Astrocyte (in vitro differentiated cells and primary cell): Measurements from ENCODE around the gene PKMYT1. TPM values are rescaled to one million over a fixed set of nuclear protein-coding genes. Genes with fewer than 3 reads are reported as not detected.
"Not testable (repeated sequence)": the region's sequence is repeated elsewhere in the genome, so short reads cannot be mapped to it uniquely, and the experiment has no call there.

Experiments used
- DNase-seq: peaks from one replicate; pipeline ENCODE4 v3.0.0-alpha.2; 2010; ENCODE audit warnings: low read depth
- FAIRE-seq: peaks from 2 replicates; lab custom pipeline; 2011; peaks lifted over from hg19 to GRCh38; lab: Jason Lieb, UNC
- H2AFZ ChIP-seq: 2 replicates; pipeline ENCODE4 v1.6.0; 2012; ENCODE audit warnings: low read depth, low read length, inconsistent platforms
- H3K27ac ChIP-seq: 2 replicates; pipeline ENCODE4 v1.5.1; 2011; ENCODE audit warnings: low read depth, low read length, inconsistent platforms
- H3K27me3 ChIP-seq: 2 replicates; pipeline ENCODE4 v1.6.0; 2011; ENCODE audit warnings: low read length, inconsistent platforms; ENCODE audit not compliant: insufficient read depth
- H3K36me3 ChIP-seq: 2 replicates; pipeline ENCODE4 v1.5.1; 2011; ENCODE audit warnings: low read length, inconsistent platforms; ENCODE audit not compliant: insufficient read depth
- H3K4me1 ChIP-seq: 2 replicates; pipeline ENCODE4 v1.5.1; 2011; ENCODE audit warnings: low read length, inconsistent platforms; ENCODE audit not compliant: insufficient read depth
- H3K4me2 ChIP-seq: 2 replicates; pipeline ENCODE4 v1.6.0; 2012; ENCODE audit warnings: low read length, inconsistent platforms
- H3K4me3 ChIP-seq: 2 replicates; pipeline ENCODE4 v1.5.1; 2011; ENCODE audit warnings: low read depth, mild to moderate bottlenecking, low read length, inconsistent platforms; ENCODE audit not compliant: insufficient read depth
- H3K79me2 ChIP-seq: 2 replicates; pipeline ENCODE4 v1.6.0; 2012; ENCODE audit warnings: mild to moderate bottlenecking, low read length, inconsistent platforms; ENCODE audit not compliant: insufficient read depth
- H3K9ac ChIP-seq: 2 replicates; pipeline ENCODE4 v1.6.0; 2012; ENCODE audit warnings: mild to moderate bottlenecking, low read length, inconsistent platforms
- H3K9me3 ChIP-seq: 2 replicates; pipeline ENCODE4 v1.5.1; 2012; ENCODE audit warnings: low read depth, mild to moderate bottlenecking, low read length, inconsistent platforms; ENCODE audit not compliant: insufficient read depth
- H4K20me1 ChIP-seq: 2 replicates; pipeline ENCODE4 v1.6.0; 2012; ENCODE audit warnings: low read length, inconsistent platforms; ENCODE audit not compliant: insufficient read depth
- H3K27ac Mint-ChIP-seq: one replicate; pipeline ENCODE4 v1.8.0; 2021; ENCODE audit warnings: mild to moderate bottlenecking, mixed read lengths; ENCODE audit not compliant: unreplicated experiment
- H3K27me3 Mint-ChIP-seq: one replicate; pipeline ENCODE4 v1.8.0; 2021; ENCODE audit warnings: low read depth, mixed read lengths; ENCODE audit not compliant: unreplicated experiment
- H3K36me3 Mint-ChIP-seq: one replicate; pipeline ENCODE4 v1.8.0; 2021; ENCODE audit warnings: low read depth, mixed read lengths; ENCODE audit not compliant: unreplicated experiment
- H3K4me1 Mint-ChIP-seq: one replicate; pipeline ENCODE4 v1.8.0; 2021; ENCODE audit warnings: low read depth, mixed read lengths; ENCODE audit not compliant: unreplicated experiment
- H3K4me3 Mint-ChIP-seq: one replicate; pipeline ENCODE4 v1.8.0; 2021; ENCODE audit warnings: mild to moderate bottlenecking, moderate library complexity, mixed read lengths; ENCODE audit not compliant: unreplicated experiment
- H3K9me3 Mint-ChIP-seq: one replicate; pipeline ENCODE4 v1.8.0; 2021; ENCODE audit warnings: mild to moderate bottlenecking, mixed read lengths; ENCODE audit not compliant: unreplicated experiment
- CTCF ChIP-seq: IDR thresholded peaks from 2 replicates; pipeline ENCODE4 v1.5.1; 2011; ENCODE audit warnings: low read depth, mild to moderate bottlenecking, inconsistent platforms, low read length, moderate library complexity; ENCODE audit not compliant: insufficient read depth
- EZH2 ChIP-seq: IDR thresholded peaks from 2 replicates; pipeline ENCODE4 v1.6.1; 2012; ENCODE audit warnings: mild to moderate bottlenecking, low read length, inconsistent platforms; ENCODE audit not compliant: insufficient read depth
- total RNA-seq: library from RNA; stranded (reverse); gene quantifications from 2 replicates; pipeline ENCODE4 v1.2.1, GENCODE V29; 2021

PKMYT1 gene
- total RNA-seq, 1 donor from 2014 or later: 3.9 TPM

- Histone ChIP-seq H3K27me3 (no peaks in the 10 kb centered on the region), H3K27ac (no peak overlapping the region), H3K9me3 (no peaks in the 10 kb centered on the region), H3K36me3 (no peaks in the 10 kb centered on the region), H3K9ac (no peak overlapping the region), H4K20me1 (no peaks in the 10 kb centered on the region), H3K79me2 (no peaks in the 10 kb centered on the region), H3K4me2 (no peak overlapping the region), H3K4me1 (no peaks in the 10 kb centered on the region), H3K4me3 (no peak overlapping the region), H2AFZ (no peak overlapping the region)
- no peak overlapping the region for H3K27ac Mint-ChIP-seq
- H3K4me1 Mint-ChIP-seq: no peaks in the 10 kb centered on the region
- no peak overlapping the region for H3K4me3 Mint-ChIP-seq
- no peak for DNase-seq
- TF ChIP-seq CTCF (no peak), EZH2 (no peak)
- H3K36me3 Mint-ChIP-seq: peaks cover 20% of the 10 kb centered on the region
- peaks cover 3% of the 10 kb centered on the region for H3K27me3 Mint-ChIP-seq
- H3K9me3 Mint-ChIP-seq: no peaks in the 10 kb centered on the region
- no peak for FAIRE-seq
Measured at GRCh38 chr16:2948807-2949704, 31.2 kb downstream of the PKMYT1 start.

- TF ChIP-seq CTCF: no peak
- no peak for TF ChIP-seq EZH2
Measured at GRCh38 chr16:2946649-2947048, 33.6 kb downstream of the PKMYT1 start.

GRCh38 chr16:2943716-2944115 is 36.5 kb downstream of the PKMYT1 start:
- H2AFZ ChIP-seq, H3K27ac ChIP-seq, H3K4me1 Mint-ChIP-seq, H4K20me1 ChIP-seq, H3K27me3 Mint-ChIP-seq, H3K4me3 Mint-ChIP-seq, H3K27me3 ChIP-seq, H3K4me2 ChIP-seq, H3K27ac Mint-ChIP-seq, H3K9me3 Mint-ChIP-seq, H3K9me3 ChIP-seq, FAIRE-seq, H3K9ac ChIP-seq, H3K4me1 ChIP-seq, DNase-seq, H3K4me3 ChIP-seq, H3K79me2 ChIP-seq: not testable (repeated sequence)
- H3K36me3 Mint-ChIP-seq: peaks cover 35% of the 10 kb centered on the region
- H3K36me3 ChIP-seq: peaks cover 16% of the 10 kb centered on the region

More at GRCh38 chr16:2946649-2947048, 33.6 kb downstream of the PKMYT1 start:
- Histone ChIP-seq H2AFZ (no peak overlapping the region), H3K9me3 (no peaks in the 10 kb centered on the region), H3K4me3 (no peak overlapping the region), H3K36me3 (peaks cover 2% of the 10 kb centered on the region), H3K4me2 (no peak overlapping the region), H3K27me3 (no peaks in the 10 kb centered on the region), H3K79me2 (no peaks in the 10 kb centered on the region), H4K20me1 (no peaks in the 10 kb centered on the region), H3K4me1 (no peaks in the 10 kb centered on the region), H3K9ac (no peak overlapping the region), H3K27ac (no peak overlapping the region)
- DNase-seq (no peak), FAIRE-seq (no peak)
- H3K4me1 Mint-ChIP-seq: no peaks in the 10 kb centered on the region
- H3K4me3 Mint-ChIP-seq: no peak overlapping the region
- no peak overlapping the region for H3K27ac Mint-ChIP-seq
- H3K36me3 Mint-ChIP-seq: peaks cover 30% of the 10 kb centered on the region
- no peaks in the 10 kb centered on the region for H3K27me3 Mint-ChIP-seq
- H3K9me3 Mint-ChIP-seq: no peaks in the 10 kb centered on the region
